AG10803 (cell line): ENCODE data around the gene PBX1.

Source experiments
- DNase-seq: peaks from one replicate; pipeline ENCODE4 v3.0.0; 2010; ENCODE audit warnings: low read depth
- H3K4me3 ChIP-seq: 2 replicates; pipeline ENCODE4 v1.5.1; 2011; ENCODE audit warnings: mild to moderate bottlenecking, low read length, control low read depth
- TF ChIP-seq, protein P1 (sequence below): conservative IDR thresholded peaks from 2 replicates; pipeline ENCODE4 v1.5.1; 2011; ENCODE audit warnings: mild to moderate bottlenecking, low read length, control low read depth, inconsistent platforms

Gene PBX1

DNA sequence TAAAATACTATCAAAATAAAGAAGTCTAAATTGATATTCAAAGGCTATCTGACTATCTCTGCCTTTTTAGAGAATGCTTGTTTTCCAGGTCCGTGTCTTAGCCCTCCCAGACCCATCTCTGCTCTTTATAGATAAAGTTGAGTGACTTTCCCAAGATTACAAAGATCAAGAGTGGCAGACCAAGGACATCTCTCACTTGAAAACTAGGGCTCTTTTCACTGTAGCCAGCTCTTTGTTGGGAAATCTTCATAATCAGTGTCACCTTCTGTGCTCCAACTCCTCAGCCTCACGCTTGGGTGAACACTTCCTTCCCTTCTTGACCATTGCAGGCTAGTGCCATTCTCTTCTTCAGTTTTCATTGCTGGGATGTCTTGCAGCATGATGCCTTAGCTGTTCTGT is 211.1 kb downstream of the PBX1 start:
- TF ChIP-seq, protein P1, sequence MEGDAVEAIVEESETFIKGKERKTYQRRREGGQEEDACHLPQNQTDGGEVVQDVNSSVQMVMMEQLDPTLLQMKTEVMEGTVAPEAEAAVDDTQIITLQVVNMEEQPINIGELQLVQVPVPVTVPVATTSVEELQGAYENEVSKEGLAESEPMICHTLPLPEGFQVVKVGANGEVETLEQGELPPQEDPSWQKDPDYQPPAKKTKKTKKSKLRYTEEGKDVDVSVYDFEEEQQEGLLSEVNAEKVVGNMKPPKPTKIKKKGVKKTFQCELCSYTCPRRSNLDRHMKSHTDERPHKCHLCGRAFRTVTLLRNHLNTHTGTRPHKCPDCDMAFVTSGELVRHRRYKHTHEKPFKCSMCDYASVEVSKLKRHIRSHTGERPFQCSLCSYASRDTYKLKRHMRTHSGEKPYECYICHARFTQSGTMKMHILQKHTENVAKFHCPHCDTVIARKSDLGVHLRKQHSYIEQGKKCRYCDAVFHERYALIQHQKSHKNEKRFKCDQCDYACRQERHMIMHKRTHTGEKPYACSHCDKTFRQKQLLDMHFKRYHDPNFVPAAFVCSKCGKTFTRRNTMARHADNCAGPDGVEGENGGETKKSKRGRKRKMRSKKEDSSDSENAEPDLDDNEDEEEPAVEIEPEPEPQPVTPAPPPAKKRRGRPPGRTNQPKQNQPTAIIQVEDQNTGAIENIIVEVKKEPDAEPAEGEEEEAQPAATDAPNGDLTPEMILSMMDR = no peak
- DNase-seq = no peak
- H3K4me3 ChIP-seq = no peak overlapping the region

DNA sequence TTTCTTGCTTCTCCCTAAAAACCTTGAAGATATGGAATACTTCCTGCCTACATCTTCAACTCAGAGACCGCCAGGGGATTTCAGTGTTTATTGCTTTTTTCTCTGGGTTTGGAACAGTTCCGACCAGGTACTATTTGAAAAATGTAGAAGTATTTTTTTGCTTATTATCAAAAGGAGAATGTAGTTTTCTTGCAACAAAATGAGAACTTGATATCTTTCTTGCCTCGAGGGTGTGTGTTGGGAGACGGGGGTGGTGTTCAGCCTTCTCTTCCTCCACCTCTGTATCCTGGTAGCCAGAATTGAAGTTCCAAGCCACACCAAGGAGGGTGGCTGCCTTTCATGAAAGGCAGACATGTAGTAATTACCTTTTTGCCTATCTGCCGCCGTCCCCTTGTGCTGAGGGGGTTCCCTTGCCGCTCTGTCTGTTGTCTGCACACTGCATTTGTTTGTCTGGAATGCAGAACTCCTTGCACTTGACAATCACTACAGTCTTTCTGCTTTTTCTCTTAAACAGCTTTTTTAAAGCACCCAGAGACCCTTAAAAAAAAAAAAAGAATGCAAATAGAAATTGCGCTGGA is 212.1 kb downstream of the PBX1 start:
- TF ChIP-seq, protein P1 = no peak
- no peak overlapping the region for H3K4me3 ChIP-seq
- peak; percentile 50 for DNase-seq

DNA sequence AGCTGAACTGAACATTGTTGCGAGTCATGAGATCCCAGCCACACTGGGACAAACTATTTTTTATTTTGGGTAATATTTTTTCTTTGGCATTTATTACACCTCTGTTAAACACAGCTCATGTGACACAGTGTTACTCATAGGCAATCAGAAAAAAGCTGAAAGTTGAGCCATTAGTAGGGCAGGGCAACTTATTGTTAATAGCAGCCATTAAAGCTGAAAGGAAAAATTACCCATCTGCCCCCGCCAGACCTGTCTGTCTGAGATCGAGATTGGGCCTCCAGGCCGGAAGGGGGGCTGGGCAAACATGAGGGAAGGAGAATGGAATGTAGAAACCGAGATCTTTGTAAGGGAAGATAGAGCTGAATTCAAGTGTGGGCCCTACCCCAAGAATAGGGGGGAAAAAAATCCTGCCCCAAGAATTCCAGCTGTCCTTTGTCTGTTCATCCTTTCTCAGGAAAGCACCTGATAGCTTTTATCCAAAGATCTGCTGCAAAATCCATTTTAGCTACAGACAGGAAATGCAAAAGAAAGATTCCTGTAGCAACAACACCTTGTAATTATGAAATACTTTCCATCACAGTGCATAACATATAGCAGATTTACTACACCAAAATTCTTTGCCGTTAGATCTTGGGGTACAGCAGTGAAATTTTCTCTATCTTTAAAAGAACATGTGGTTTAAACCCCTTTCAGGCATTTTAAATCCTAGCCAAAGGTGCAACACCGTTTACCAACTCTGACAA is 212.8 kb downstream of the PBX1 start:
- H3K4me3 ChIP-seq = no peak overlapping the region
- TF ChIP-seq, protein P1 = no peak
- DNase-seq = peak; percentile 72

DNA sequence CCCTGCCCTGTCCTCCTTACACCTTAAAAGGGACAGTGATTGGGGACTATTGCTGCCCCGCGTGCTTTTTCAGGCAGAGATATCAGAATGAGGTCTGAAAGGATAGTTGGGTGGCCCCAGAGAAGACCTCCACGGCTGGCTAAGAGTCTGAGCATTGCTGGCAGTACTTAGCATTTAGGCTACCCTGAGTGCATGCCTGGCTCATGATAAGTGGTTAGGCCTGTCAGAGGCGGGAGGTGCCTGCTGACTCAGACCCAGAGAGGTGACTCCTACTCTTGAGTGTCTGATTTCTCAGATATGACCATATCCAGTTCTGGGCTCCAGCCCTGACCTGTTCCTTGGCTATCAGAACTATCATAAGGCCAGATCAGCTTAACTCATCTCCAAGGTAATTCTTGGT is 213.7 kb downstream of the PBX1 start:
- DNase-seq = peak; percentile 90
- TF ChIP-seq, protein P1 = no peak
- no peak overlapping the region for H3K4me3 ChIP-seq

DNA sequence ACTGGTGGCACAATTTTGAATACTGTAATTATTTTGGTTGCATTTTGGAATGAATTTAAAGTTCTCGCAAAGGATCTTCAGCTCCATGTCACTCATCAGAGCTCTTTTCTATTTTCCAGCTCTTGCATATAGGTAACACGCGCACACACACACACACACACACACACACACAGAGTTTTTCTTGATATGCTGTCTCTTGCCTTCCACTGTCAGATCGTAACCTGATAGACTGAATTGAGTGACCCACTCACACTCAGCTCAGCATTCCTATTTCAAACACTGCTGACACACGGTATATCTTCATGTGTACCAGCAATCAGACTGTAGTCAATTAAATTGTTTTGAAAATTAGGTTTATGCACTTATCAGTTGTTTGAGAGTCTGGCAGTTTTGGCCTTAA is 214.1 kb downstream of the PBX1 start:
- TF ChIP-seq, protein P1 = no peak
- no peak for DNase-seq
- no peak overlapping the region for H3K4me3 ChIP-seq

DNA sequence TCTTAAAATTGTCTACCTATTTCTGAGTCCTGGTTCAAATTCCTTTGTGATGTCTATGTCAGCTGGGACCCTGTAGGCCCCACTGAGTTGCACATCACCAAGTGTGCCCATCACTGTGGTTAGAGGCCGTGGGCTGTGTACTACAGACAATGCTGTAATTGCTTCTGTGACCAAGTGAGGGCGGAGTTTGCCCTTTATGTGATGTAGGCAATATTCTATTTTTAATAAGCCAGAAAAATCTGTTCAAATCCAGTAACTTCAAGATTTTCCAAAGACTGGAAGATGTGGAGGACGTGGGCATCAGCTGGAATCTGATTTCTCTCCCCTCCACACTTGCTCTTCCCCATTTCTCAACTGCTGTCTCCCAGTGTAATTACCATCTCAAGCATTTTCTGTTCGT is 215.4 kb downstream of the PBX1 start:
- no peak overlapping the region for H3K4me3 ChIP-seq
- TF ChIP-seq, protein P1 = 0 out of 2 replicates have a peak, but pooled peaks have one; percentile 6
- no peak for DNase-seq
